HG03108 (cell line): ENCODE measurements around the gene SMNDC1.
A peak's percentile ranks its signal among the peaks of the same experiment; 100 is the strongest.
"Not testable (repeated sequence)": the region's sequence is repeated elsewhere in the genome, so short reads cannot be mapped to it uniquely, and the experiment has no call there.

ENCODE experiments used
- ATAC-seq: cut with Tn5 transposase; IDR thresholded peaks from one replicate; pipeline ENCODE4 v1.9.1; 2021; ENCODE audit warnings: moderate library complexity; ENCODE audit not compliant: unreplicated experiment

The SMNDC1 gene

DNA sequence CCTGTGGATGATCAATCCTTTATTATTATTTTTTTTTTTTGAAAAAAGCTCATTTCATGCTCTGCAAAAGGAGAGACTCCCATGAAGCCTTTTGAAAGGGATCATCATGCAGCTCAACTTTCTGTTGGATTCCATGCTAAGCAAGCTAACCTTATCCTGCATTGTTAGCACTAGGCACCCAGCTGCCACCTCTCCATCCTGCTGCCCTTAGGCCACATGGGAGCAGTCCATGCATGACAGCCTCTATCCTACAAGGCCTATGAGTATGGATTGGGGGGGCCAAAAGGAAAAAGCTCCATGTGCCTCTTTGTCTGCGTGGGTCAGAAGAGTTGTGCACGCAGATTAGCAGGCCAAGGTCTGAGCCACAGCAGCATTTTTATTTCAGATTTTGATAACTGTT is 19.2 kb downstream of the SMNDC1 start:
- ATAC-seq, result no peak

DNA sequence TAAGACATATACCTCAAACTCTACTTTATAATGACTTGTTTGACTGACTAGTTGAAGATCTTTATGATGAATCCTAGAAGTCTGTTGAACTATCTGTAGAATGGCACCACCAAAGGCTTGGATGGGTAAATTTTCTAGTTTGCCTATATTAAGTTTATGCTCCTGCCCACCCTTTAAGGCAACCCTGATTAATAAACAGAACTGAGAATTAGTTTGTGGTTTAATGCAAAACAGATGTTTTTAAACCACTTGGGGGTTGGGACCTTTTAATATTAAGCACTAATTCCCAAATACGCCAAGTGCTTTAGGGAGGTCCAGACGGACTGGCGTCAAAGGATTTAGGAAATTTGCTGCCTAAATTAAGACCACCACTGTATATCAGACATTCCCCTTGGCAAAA is 20.5 kb downstream of the SMNDC1 start:
- ATAC-seq, result no peak

DNA sequence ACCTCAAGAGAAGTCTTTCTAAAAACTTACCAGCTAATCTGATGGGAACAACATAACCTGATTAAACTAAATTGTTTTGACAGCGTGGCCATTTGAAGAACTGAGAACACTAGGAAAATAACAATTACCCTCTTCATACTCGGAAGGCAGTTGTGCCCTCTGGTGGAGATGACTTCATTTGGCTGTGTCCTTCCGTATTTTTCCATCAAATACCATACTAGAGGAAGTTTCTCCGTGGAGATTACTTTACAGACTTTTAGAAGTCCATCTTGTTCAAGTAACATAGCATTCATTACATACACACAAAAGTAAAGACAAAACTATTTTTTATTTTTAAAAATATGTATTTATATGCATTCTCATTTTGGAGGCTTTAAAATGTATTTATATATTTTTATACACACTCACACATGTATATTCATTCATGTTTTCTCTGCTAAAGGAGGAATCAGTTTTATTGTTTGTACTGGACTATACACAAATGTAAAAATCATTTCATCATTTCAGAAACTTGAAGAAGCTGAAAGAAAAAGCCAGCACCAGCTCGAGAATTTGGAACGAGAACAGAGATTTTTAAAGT is 25.2 kb downstream of the SMNDC1 start:
- ATAC-seq, result peak; percentile 57

DNA sequence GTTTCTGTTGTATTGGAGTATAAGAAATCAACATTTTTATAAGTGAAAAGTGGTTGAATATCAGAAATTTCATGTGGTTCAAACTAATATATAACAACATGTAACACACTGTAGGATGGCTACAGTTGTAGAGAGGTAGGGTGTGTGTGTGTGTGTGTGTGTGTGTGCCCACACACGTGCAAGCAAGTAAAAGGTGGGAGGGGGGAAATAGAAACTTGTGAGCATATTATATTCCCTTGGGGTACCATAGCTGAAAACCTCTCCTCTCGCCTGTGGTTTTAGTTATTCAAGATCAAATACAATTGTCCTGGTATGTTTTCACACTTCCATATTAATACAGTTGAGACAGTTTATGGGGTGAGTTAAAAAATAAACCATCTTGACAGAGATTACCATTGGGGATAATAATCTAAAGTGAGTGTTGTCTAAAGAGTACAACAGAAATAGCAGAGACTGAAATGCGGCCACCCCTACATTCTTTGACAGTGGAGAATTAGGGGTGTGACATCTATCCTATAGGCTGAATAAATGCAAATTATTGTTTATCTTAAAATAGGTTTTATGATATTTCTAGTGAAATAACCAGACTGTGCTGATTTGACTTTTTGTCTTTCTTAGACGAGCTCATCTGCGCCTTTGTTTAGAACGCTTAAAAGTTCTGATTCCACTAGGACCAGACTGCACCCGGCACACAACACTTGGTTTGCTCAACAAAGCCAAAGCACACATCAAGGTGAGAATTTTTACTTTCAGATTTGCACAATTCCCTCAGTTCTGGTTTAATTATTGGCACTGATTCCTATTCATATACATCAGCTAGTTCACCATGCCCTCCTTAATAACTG is 25.9 kb downstream of the SMNDC1 start:
- ATAC-seq, result no peak

DNA sequence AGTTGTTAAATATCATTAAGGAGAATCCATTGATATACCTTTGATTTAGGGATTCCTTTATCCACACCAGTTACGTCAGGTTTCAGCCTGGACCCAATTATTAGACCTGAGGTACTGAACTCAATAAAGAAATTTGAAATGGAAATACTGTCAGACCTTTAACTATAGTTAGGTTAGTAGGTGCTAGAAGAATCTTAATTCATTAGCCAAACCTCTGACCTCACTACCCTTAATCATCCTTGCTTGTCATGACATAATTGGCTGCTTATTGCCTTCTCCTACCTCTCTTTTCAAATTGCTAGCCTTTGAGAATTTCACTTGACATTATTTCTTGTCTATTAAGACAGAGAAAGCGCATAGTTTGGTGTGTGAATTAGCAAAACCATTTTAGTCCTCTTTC is 27.1 kb downstream of the SMNDC1 start:
- ATAC-seq, result no peak

DNA sequence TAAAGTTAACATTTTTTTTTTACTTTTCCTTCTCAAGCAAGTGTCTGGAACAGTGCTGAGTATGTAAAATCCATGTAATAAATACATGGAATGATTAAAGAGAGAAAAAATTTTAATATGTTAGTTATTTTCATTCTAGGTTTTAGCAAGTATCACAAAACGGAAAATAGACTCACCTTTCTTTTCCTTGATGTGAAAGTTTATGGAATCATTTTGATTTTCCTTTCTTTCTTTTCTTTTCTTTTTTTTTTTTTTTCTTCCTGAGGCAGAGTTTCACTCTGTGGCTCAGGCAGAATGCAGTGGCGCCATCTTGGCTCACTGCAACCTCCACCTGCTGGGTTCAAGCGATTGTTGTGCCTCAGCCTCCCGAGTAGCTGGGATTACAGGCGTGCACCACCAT is 28.1 kb downstream of the SMNDC1 start:
- no peak for ATAC-seq

DNA sequence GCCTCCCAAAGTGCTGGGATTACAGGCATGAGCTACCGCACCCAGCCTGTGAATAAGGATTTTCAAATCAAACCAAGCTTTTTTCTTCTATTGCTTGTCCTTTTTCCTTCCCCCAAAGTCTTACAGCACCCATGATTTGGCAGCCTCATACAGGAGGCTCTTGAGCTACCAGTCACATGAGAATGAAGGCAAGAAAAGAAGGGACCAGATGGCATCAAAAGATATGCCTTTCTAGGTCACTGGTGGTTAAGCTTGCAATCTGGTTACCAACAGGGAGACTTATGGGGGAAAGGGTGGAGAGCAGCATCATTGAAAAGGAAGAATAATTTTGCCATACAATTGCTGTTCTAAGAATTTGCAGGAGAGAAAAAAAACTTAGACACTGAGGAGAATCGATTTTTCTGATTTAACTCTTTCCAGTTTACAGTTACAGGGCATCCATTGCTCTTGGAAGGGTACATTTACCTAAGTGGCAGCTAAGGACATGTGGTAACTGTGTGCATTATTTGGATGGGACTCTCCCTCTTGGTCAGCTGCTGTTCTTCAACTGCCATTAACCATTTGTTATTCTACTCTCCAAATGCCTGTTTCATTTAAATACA is 29.5 kb downstream of the SMNDC1 start:
- no peak for ATAC-seq

DNA sequence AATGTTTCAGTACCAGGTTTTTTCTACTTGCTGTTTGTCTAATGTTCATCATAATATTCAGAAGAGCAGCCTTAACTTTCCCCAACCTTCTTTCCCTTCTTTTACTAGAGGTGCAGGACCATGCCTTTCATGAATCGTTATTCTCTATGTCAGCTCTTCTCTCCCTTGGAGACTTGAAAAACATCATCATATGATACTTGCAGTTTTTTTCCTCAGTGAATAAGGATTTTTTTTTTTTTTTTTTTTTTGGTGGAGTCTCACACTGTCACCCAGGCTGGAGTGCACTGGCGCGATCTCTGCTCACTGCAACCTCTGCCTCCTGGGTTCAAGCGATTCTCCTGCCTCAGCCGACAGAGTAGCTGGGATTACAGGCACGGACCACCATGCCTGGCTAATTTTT is 30.1 kb downstream of the SMNDC1 start:
- no peak for ATAC-seq

DNA sequence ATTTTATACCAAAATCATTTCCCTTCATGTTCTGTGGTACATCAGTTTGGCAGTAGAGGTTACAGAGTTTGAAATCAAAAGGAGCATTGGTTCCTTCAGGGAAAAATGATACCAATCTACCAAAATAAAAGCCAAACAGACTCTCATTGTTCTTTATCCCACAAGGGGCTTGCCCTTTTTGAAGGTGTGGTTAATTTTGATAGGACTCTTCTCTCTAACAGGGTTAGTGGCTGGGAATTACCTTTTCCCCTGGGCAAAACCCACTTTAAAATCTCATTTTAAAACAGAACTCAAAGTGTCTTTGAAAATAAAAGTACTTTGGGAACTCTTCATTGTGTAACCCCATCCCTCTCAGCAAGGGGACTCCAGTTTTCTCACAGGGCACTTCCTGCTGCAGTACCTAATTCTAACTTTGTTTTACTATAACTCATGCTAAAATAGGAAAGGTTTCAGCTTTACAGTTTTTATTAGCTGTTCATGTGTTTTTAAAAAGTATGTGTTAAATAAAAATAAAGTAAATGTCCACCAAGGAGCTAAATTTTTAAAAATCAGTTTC is 30.6 kb downstream of the SMNDC1 start:
- peak; percentile 34 for ATAC-seq

DNA sequence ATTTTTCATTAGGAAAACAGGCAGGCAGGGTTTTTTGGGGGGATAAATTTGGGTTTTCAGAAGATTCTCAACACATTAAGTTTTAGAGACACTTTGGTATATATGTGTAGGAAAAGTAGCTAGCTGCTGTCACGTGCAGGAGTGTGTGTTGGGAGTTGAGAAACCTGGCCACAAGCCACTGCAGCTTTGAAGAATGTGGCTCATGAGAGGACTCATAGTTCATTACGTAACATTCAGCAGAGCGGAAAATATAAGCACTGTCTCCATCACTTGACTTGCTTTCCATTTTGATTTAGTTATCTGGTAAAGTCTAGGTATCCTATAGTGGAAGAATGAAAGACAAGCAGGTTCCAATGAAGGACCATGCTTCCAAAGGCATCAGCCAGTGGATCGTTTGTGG is 31.2 kb downstream of the SMNDC1 start:
- ATAC-seq, result no peak

DNA sequence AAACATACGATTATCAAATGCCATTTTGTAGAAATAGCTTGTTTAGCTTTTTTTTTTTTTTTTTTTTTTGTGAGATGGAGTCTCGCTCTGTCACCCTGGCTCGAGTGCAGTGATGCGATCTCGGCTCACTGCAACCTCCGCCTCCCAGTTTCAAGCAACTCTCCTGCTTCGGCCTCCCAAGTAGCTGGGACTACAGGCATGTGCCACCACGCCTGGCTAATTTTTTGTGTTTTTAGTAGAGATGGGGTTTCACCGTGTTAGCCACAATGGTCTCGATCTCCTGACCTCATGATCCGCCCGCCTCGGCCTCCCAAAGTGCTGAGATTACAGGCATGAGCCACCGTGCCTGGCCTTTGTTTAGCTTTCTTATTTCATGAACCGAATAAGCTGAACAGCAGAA is 31.7 kb downstream of the SMNDC1 start:
- not testable (repeated sequence) for ATAC-seq

DNA sequence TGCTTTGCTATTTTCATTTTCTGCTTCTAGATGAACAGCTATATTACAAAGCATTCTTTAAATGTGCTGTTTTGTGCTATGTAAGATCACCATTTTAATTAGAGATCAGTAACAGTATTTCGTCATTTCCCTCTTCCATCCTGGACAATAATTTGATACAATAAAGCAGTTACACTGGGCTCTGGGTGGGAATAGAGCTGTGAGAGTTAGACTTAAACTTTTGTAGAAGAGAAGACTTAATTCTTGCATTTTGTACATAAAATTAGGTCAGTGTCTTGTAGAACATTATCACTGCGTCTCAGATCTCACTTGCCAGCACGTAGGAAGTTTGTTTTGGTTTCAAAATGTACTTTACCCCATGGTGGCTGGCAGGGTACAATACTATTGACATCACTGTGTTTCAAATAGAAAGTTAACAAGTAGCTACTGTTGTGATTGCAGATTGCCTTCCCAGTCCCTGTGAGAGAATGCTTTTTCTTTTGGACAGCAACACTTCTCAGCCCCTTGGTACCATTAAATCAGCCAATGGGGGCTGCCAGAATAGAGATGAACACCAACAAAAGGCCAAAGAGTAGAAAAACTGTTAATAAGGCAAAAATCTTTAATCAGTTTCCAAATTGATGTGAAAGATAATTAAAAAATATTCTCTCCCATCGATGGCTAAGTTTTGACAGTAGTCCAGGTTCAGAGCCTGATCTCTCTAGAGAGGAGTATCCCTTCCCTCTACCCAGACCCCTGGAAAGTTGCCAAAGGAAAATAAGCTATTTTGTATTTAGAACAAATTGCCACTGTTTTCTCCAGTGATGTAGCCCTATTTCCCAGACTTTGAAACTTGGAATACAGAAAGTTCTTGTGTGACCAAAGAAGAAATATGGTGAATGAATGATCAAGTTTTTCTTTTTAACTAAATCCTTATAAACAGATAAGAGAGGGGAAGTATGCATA is 35.1 kb downstream of the SMNDC1 start:
- no peak for ATAC-seq

DNA sequence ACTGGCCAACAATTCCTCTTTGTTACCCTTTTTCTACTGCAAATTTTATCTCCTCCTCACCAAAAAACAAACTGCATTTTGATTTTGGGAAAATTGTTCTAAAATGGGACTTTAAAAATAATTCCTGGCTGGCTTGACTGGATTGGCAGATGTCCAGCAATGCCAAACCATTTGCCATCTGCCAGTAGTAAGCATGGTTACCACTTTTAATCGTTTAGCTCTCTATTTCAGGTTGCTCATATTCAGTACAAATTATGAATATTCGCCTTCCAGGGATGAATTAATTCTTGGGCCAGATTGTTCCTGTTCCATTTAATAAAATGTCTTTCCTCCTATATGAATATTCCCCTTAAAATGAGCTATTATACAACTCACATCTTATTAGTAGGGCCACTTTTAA is 35.7 kb downstream of the SMNDC1 start:
- no peak for ATAC-seq

DNA sequence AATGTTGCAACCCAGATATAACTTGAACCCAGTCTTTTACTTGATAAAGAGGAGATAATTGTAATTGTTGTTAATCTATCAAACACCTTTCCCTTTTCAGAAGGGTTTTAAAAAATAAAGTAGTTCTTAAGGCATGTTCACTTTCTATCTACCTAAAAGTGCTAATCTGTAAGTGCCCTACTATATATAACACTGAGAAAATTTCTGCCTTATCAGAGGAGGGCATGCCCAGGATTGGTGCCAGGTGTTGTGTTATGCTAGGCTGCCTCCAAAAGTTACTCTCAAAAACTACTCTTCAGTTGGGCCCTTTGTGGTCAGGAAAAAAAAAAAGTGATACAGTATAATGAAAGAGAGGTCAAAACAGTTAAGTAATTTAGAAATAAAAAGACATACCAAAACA is 36.3 kb downstream of the SMNDC1 start:
- peak; percentile 45 for ATAC-seq

DNA sequence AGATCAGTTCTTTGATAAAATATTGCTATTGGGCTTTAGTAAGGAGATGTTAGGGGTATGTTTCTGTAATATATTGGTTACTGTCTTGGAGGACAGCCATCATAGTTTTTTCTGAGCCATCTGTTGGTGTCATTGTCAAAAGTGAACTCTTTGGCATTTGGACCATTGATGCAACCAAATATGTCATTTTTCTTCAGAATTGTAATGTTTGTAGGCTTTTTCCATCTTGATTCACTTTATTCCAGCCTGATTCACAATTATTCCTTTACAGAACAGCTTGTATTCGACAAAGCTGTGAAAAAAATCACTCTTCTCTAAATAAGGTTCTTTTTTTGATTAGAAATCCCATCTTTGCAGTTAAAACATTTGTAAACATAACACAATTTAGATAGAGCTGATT is 37.4 kb downstream of the SMNDC1 start:
- no peak for ATAC-seq

DNA sequence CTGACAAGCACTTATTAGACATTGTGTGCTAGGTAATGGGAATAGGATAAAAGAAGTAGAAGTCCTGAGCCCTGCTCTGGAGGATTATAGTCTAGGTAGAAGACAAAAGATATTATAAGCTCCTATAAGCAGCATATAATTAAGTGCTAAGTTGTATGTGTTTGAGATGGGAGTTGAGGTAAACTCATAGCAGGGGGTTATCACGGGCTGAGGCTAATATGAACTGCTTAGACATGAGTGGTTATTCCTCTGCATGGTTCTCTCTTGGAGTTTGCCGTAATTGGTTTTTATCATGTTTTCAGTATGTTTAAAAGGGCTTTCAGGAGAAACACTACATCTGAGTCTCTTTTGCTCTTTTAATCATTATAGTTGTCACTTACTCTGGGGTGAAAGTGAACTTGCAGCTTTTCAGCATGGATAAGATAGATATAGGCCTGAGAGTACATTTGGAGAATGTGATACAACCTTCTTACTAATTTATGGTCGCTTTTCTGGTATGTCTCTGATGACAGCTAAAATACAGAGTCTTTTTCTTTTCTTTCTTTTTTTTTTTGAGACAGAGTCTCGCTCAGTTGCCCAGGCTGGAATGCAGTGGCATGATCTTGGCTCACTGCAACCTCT is 39.0 kb downstream of the SMNDC1 start:
- no peak for ATAC-seq

DNA sequence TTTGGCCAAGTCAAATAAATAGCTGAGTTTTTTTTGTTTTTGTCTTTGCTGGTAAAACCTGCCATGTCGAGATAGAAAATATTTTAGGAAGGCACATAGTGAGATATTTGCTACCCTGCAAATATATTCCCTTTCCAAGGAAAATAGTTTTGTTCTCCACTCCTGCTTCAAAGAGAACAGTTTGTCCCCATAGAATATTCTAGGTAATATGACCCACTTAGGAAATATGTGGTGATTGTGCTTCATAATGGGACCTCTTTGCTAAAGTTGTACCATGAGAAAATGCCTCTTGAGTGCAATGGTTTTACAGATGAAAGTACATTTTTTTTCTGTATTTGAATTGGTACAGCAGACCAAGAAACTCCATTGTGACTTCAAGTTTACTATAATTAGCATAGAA is 41.6 kb downstream of the SMNDC1 start:
- ATAC-seq, result no peak

DNA sequence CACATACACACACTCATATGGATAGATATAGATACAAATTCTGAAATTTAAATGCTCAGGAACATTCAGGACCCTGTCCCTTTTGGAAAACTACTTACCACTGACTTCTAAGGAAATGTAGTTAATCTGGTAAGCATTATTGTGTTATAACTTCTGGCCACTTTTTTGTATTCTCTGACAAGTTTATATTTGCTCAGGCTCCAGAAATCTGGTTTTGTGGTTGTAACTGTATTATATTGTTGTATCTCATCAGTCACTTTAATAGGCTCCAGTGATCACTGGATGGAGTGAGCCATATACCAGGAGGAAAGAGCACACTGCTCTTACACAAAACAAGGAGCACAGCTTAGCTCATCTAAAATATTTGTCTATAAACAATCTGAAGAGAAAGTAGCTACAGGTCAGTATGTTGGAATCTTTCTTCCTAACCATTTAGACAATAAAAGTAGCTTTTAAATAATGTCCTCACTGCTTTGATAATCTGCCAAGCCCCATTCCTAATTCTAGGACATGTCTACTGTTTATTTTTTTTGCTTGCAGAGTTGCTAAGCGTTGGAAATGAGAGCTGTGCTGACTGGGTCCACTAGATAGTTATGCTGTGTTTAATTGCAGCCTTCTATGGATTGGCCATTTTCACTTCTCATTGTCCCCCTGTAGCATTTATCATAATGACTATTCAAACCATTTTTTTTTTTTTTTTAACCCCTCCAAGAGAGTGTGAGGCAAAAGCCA is 43.8 kb downstream of the SMNDC1 start:
- ATAC-seq, result no peak

DNA sequence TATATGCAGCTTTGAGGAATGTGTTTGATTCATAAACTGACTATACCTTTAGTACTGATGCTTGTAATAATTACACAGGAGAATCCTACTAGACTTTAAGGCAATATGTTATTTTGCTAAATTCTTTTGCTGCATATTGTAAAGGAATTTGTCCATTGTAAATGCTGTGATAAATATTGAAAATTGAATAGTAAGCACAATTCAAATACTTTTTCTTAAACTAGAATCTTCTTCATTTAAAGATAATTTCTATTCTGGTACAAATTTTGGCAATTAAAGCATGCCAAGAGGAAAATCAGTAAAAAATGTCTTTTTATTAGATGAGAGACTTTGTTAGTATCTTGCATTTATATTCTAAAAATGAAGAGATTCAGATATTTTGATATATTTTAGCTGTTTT is 45.4 kb downstream of the SMNDC1 start:
- no peak for ATAC-seq

DNA sequence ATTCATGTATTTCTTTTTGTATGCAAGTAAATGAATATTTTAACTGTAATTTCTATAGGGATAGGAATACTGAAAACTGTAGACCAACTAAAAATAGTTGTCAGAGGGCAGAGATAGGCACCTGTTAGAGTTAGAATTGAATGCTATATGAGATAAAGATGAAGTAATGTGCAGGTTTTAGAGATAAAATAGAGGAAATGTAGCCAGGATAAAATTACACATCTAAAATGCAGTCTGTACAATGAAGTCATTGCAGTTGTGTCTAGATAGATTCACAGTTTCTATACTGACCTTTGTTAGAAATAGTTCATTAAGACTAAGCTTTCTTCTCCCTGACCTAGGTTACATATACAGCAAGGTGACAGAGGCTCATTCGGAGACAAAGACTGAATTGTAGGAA is 46.2 kb downstream of the SMNDC1 start:
- ATAC-seq, result no peak
